ENCODE results near the gene TCTN2.

TCTN2 gene

GRCh38 chr12:123670882-123671728 is at the start of gene TCTN2:
Gene TCTN2 (plus strand): TSS chr12:123671113. CDS start chr12:123671241, 128 bp downstream.
- DNase-seq, result peak; percentile 95

- DNase-seq, result no peak
These were observed 49.0 kb upstream of the TCTN2 start for GRCh38 chr12:123621619-123622530.

GRCh38 chr12:123633379-123634141 is 37.4 kb upstream of the TCTN2 start, which contains the start of the genes EIF2B1 and GTF2H3:
Gene EIF2B1 (minus strand): TSS chr12:123633686. CDS start chr12:123633557, 129 bp downstream.
Gene GTF2H3 (plus strand): TSS chr12:123633829. CDS start chr12:123633860, 31 bp downstream.
- DNase-seq, result peak; percentile 98

- no peak for DNase-seq
These were observed 36.8 kb upstream of the TCTN2 start for GRCh38 chr12:123634142-123634561.

- DNase-seq, result no peak
These were observed 27.0 kb upstream of the TCTN2 start for GRCh38 chr12:123643911-123644310.

GRCh38 chr12:123645380-123645779 is 25.5 kb upstream of the TCTN2 start:
- no peak for DNase-seq

GRCh38 chr12:123645878-123646277 is 25.0 kb upstream of the TCTN2 start:
- DNase-seq, result no peak

- DNase-seq, result no peak
These were observed 22.5 kb upstream of the TCTN2 start for GRCh38 chr12:123648401-123648800.

- no peak for DNase-seq
These were observed 16.7 kb upstream of the TCTN2 start for GRCh38 chr12:123654129-123654701.

- no peak for DNase-seq
These were observed 15.5 kb upstream of the TCTN2 start for GRCh38 chr12:123655420-123655819.

GRCh38 chr12:123656392-123656791 is 14.5 kb upstream of the TCTN2 start:
- DNase-seq, result no peak

GRCh38 chr12:123657211-123657610 is 13.7 kb upstream of the TCTN2 start:
- no peak for DNase-seq

- no peak for DNase-seq
These were observed 10.8 kb upstream of the TCTN2 start for GRCh38 chr12:123659996-123660727.

- no peak for DNase-seq
These were observed 3.1 kb upstream of the TCTN2 start for GRCh38 chr12:123667771-123668170.

- no peak for DNase-seq
These were observed 963 bp downstream of the TCTN2 start for GRCh38 chr12:123671876-123672275.

GRCh38 chr12:123675436-123675835 is 4.5 kb downstream of the TCTN2 start:
- no peak for DNase-seq

- DNase-seq, result no peak
These were observed 5.9 kb downstream of the TCTN2 start for GRCh38 chr12:123676616-123677320.

- no peak for DNase-seq
These were observed 8.1 kb downstream of the TCTN2 start for GRCh38 chr12:123678981-123679380.

GRCh38 chr12:123681605-123682004 is 10.7 kb downstream of the TCTN2 start:
- no peak for DNase-seq

GRCh38 chr12:123683964-123684363 is 13.1 kb downstream of the TCTN2 start:
- DNase-seq, result no peak

- no peak for DNase-seq
These were observed 15.8 kb downstream of the TCTN2 start for GRCh38 chr12:123686636-123687190.

Data from NCI-H345 (cell line).